Measurements from ENCODE around the gene ABCC8.

DNA sequence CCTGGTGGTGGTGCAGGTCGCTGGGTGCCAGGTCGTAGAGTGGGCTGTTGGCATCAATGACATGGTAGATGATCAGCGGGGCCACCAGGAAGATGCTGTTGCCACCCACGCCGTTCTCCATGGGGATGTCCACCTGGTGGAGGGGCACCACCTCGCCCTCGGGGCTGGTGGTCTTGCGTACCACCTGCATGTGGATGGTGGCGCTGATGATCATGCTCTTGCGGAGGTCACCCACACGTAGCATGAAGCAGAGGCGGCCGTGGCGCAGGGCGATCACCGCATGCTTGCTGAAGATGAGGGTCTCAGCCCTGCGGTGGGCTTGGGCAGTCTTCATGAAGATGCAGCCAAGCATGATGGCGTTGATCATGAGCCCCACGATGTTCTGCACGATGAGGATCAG, 89.4 kb downstream of the ABCC8 start:
- TF ChIP-seq POLR2A (IDR thresholded peaks at IDR 0.05), result no peak
- TF ChIP-seq, protein P1, sequence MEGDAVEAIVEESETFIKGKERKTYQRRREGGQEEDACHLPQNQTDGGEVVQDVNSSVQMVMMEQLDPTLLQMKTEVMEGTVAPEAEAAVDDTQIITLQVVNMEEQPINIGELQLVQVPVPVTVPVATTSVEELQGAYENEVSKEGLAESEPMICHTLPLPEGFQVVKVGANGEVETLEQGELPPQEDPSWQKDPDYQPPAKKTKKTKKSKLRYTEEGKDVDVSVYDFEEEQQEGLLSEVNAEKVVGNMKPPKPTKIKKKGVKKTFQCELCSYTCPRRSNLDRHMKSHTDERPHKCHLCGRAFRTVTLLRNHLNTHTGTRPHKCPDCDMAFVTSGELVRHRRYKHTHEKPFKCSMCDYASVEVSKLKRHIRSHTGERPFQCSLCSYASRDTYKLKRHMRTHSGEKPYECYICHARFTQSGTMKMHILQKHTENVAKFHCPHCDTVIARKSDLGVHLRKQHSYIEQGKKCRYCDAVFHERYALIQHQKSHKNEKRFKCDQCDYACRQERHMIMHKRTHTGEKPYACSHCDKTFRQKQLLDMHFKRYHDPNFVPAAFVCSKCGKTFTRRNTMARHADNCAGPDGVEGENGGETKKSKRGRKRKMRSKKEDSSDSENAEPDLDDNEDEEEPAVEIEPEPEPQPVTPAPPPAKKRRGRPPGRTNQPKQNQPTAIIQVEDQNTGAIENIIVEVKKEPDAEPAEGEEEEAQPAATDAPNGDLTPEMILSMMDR (IDR thresholded peaks at IDR 0.05), result no peak
